ENCODE measurements around the gene AKAP13. TPM values are rescaled to one million over a fixed set of nuclear protein-coding genes. Genes with fewer than 3 reads are reported as not detected.

The AKAP13 gene
- total RNA-seq, 1 donor from 2014 or later, result 73.8 TPM

DNA sequence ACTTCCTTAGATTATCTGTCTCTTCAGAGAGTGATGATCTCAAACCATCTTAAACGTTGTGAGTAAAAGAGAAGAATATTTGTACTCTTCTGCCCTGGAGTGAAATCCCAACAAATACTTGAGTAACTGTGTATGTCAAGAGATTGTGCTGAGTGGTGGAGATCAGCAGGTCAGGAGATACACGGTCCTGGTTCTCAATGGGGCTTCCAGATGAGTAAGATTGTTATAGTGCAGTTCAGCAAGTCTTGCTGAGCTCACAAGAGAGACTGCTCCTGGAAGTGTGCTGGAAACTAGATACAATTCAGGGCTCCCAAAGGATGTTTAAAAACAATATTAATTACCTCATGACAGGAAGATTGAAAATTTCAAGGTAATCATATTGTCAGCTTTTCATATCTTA, 184.3 kb downstream of the AKAP13 start:
- Mint-ChIP-seq H3K36me3 (peaks cover 13% of the 10 kb centered on the region), H3K27ac (no peak overlapping the region), H3K4me3 (no peak overlapping the region), H3K9me3 (peaks cover 3% of the 10 kb centered on the region), H3K27me3 (ENCODE audit: insufficient read depth, low read depth) (no peaks in the 10 kb centered on the region), H3K4me1 (peaks cover 10% of the 10 kb centered on the region)
- H2AFZ ChIP-seq (replicated peaks), result no peak overlapping the region
- peaks cover 8% of the 10 kb centered on the region for H4K20me1 ChIP-seq (ENCODE audit: low read depth)
- DNase-seq (ENCODE audit: low spot score), result no peak
- H3K4me1 ChIP-seq, result peaks cover 19% of the 10 kb centered on the region
- no peak overlapping the region for H3K4me2 ChIP-seq
- no peak for TF ChIP-seq CTCF (IDR thresholded peaks at IDR 0.05)
- TF ChIP-seq EZH2phosphoT487 (IDR thresholded peaks at IDR 0.05), result no peak
- TF ChIP-seq EZH2 (IDR thresholded peaks at IDR 0.05), result no peak
- no peaks in the 10 kb centered on the region for H3K27me3 ChIP-seq
- no peak overlapping the region for H3K27ac ChIP-seq
- H3K36me3 ChIP-seq, result no peaks in the 10 kb centered on the region
- no peaks in the 10 kb centered on the region for H3K9me3 ChIP-seq (ENCODE audit: low read depth)
- no peak overlapping the region for H3K4me3 ChIP-seq
- no peak overlapping the region for H3K9ac ChIP-seq
- H3F3A ChIP-seq (ENCODE audit: low read depth), result peaks cover 10% of the 10 kb centered on the region
- H3K79me2 ChIP-seq (ENCODE audit: low read depth), result peaks cover 8% of the 10 kb centered on the region

DNA sequence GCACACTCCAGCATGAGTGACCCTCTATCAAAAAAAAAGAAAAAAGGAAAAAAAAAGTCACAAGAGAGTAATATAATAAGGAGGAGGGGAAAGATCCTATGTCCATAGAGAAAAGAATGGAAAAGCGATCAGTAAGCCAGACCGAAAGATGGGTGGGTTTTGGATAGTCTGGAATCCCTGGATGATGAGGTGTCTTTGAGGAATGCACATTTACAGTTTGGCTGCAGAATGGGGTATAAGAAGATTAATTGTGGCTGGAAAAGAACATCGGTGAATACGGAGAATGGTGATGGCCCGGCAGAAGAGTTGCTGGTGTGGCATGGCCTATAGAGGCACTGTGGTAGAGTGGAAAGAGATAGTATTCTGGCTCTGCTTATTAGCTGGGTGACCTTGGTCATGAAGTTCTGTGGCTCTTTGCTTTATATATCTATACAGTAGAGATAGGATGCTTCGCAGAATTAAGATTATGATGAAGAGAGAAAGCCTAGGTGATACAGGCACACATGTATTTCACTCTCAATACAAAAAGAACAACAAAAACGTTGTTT, 187.9 kb downstream of the AKAP13 start:
- Histone ChIP-seq H3K27me3 (no peaks in the 10 kb centered on the region), H3K9me3 (ENCODE audit: low read depth) (no peaks in the 10 kb centered on the region), H3K4me1 (peaks cover 14% of the 10 kb centered on the region), H4K20me1 (ENCODE audit: low read depth) (peaks cover 9% of the 10 kb centered on the region), H3K79me2 (ENCODE audit: low read depth) (peaks cover 25% of the 10 kb centered on the region), H3K27ac (no peak overlapping the region), H3K36me3 (no peaks in the 10 kb centered on the region), H3K4me2 (no peak overlapping the region), H3K4me3 (no peak overlapping the region), H2AFZ (replicated peaks) (no peak overlapping the region), H3K9ac (no peak overlapping the region), H3F3A (ENCODE audit: low read depth) (peaks cover 4% of the 10 kb centered on the region)
- H3K4me3 Mint-ChIP-seq, result no peak overlapping the region
- DNase-seq (ENCODE audit: low spot score), result no peak
- H3K4me1 Mint-ChIP-seq, result peaks cover 16% of the 10 kb centered on the region
- H3K9me3 Mint-ChIP-seq, result peaks cover 3% of the 10 kb centered on the region
- peaks cover 11% of the 10 kb centered on the region for H3K36me3 Mint-ChIP-seq
- TF ChIP-seq EZH2phosphoT487 (IDR thresholded peaks at IDR 0.05), result no peak
- TF ChIP-seq EZH2 (IDR thresholded peaks at IDR 0.05), result no peak
- TF ChIP-seq CTCF (IDR thresholded peaks at IDR 0.05), result no peak
- no peaks in the 10 kb centered on the region for H3K27me3 Mint-ChIP-seq (ENCODE audit: insufficient read depth, low read depth)
- no peak overlapping the region for H3K27ac Mint-ChIP-seq

DNA sequence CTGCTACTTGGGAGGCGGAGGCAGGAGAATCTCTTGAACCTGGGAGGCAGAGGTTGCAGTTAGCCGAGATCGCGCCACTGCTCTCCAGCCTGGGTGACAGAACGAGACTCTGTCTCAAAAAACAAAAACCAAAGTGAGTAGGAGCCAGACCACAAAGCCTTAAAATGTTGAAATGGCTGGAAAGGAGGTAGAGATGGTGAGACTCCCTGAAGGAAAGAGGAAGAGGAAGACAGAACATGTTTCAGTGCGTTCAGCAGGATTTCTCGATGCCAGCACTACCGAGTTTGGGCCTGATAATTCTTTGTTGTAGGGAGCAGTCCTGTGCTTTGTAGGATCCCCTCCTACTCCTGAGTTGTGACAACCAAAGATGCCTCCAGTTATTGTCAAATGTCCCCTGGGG, 189.9 kb downstream of the AKAP13 start:
- Histone ChIP-seq H3K4me2 (no peak overlapping the region), H4K20me1 (ENCODE audit: low read depth) (peaks cover 4% of the 10 kb centered on the region), H3K79me2 (ENCODE audit: low read depth) (peaks cover 25% of the 10 kb centered on the region), H2AFZ (replicated peaks) (no peak overlapping the region), H3K36me3 (no peaks in the 10 kb centered on the region), H3K27ac (no peak overlapping the region), H3K4me3 (no peak overlapping the region), H3F3A (ENCODE audit: low read depth) (no peaks in the 10 kb centered on the region), H3K9me3 (ENCODE audit: low read depth) (no peaks in the 10 kb centered on the region), H3K4me1 (no peaks in the 10 kb centered on the region), H3K9ac (no peak overlapping the region), H3K27me3 (no peaks in the 10 kb centered on the region)
- Mint-ChIP-seq H3K9me3 (peaks cover 3% of the 10 kb centered on the region), H3K4me3 (no peak overlapping the region), H3K27ac (no peak overlapping the region), H3K36me3 (peaks cover 14% of the 10 kb centered on the region), H3K27me3 (ENCODE audit: insufficient read depth, low read depth) (no peaks in the 10 kb centered on the region), H3K4me1 (peaks cover 12% of the 10 kb centered on the region)
- TF ChIP-seq EZH2 (IDR thresholded peaks at IDR 0.05) (no peak), EZH2phosphoT487 (IDR thresholded peaks at IDR 0.05) (no peak), CTCF (IDR thresholded peaks at IDR 0.05) (no peak)
- DNase-seq (ENCODE audit: low spot score), result no peak

Measured in neural progenitor cell (in vitro differentiated cells).